K562 (cell line): ENCODE measurements around the gene SULT1A3. TPM values are rescaled to one million over a fixed set of nuclear protein-coding genes. Genes with fewer than 3 reads are reported as not detected.

Experiments used
- ATAC-seq: fragments of 200-7000 bp; cut with Tn5 transposase; 3 replicates; pipeline ENCODE4 v1.9.1; 2020; ENCODE audit warnings: moderate library complexity
- BruUV-seq: library from RNA; stranded (reverse); fragments of 400-500 nt; replicated peaks from 2 replicates; lab custom pipeline; 2021; lab: Mats Ljungman, UMichigan
- CTCF ChIA-PET: fragments of 300-600 bp; formaldehyde crosslinking; extraction: SDS; loops from one replicate; lab custom pipeline; 2021; ENCODE audit warnings: low intra/inter-chr PET ratio; lab: Yijun Ruan, JAX
- POLR2A ChIA-PET: fragments of 300-600, 350-650 bp; sonication (Branson Sonifier 250); formaldehyde crosslinking; extraction: SDS; loops from one replicate; lab custom pipeline; 2021; ENCODE audit warnings: antibody characterized with exemption, inconsistent platforms; lab: Yijun Ruan, JAX
- DNase-seq, 4 experiments: peaks; one replicate each; pipeline versions ENCODE4 v3.0.0 to v3.0.0-alpha.2; 2011 to 2018; ENCODE audit warnings: low spot score in 3 of 4, mixed read lengths in 3 of 4; ENCODE audit errors: extremely low read depth in 1 of 4
- FAIRE-seq: peaks from 2 replicates; lab custom pipeline; 2011; peaks lifted over from hg19 to GRCh38; lab: Jason Lieb, UNC
- H2AFZ ChIP-seq: 2 replicates; pipeline ENCODE4 v1.6.0; 2011; ENCODE audit warnings: low read depth, low read length, control low read depth, inconsistent platforms
- H3K27ac ChIP-seq: fragments of 200-600 bp; 3 replicates; pipeline ENCODE4 v1.8.0; 2011; ENCODE audit warnings: low read depth, mild to moderate bottlenecking, control low read depth, inconsistent platforms, low read length, moderate library complexity, mixed read lengths; ENCODE audit errors: extremely low read depth
- H3K27me3 ChIP-seq, 2 experiments: fragments of 300-600 bp in 1 of 2; 2 replicates in 1 of 2; 3 replicates in 1 of 2; pipeline versions ENCODE4 v1.6.0 to v1.8.0; 2011; ENCODE audit warnings: inconsistent platforms in 2 of 2, low read length in 2 of 2, mild to moderate bottlenecking in 1 of 2, mixed read lengths in 1 of 2, moderate library complexity in 1 of 2; ENCODE audit not compliant: control insufficient read depth in 2 of 2, insufficient read depth in 2 of 2
- H3K36me3 ChIP-seq: fragments of 300-600 bp; 3 replicates; pipeline ENCODE4 v1.8.0; 2011; ENCODE audit warnings: mild to moderate bottlenecking, low read length, inconsistent platforms; ENCODE audit not compliant: control insufficient read depth, insufficient read depth
- H3K4me1 ChIP-seq, 2 experiments: fragments of 200-600 bp in 1 of 2; replicated peaks in 1 of 2; 2 replicates in 1 of 2; 3 replicates in 1 of 2; pipeline versions ENCODE4 v1.5.1 to v1.8.0; 2011; ENCODE audit warnings: inconsistent platforms in 2 of 2, low read length in 2 of 2, mild to moderate bottlenecking in 1 of 2, mixed read lengths in 1 of 2, moderate library complexity in 1 of 2; ENCODE audit not compliant: control insufficient read depth in 2 of 2, insufficient read depth in 2 of 2
- H3K4me2 ChIP-seq: 2 replicates; pipeline ENCODE4 v1.6.1; 2011; ENCODE audit warnings: low read length, control low read depth, inconsistent platforms, mixed read lengths; ENCODE audit not compliant: insufficient read depth
- H3K4me3 ChIP-seq: fragments of 200-600 bp; sonication (generic), shearing (Covaris generic); 2 replicates; pipeline ENCODE4 v1.5.1; 2016; ENCODE audit warnings: control low read depth, inconsistent platforms
- H3K79me2 ChIP-seq: fragments of 200-600 bp; 3 replicates; pipeline ENCODE4 v1.8.0; 2011; ENCODE audit warnings: low read length, inconsistent platforms; ENCODE audit not compliant: control insufficient read depth, insufficient read depth
- H3K9ac ChIP-seq, 2 experiments: 2 replicates each; pipeline versions ENCODE4 v1.6.0 to v1.6.1; 2011; ENCODE audit warnings: low read depth in 2 of 2, low read length in 2 of 2, control low read depth in 1 of 2, inconsistent platforms in 1 of 2, mild to moderate bottlenecking in 1 of 2, mixed read lengths in 1 of 2; ENCODE audit not compliant: insufficient read depth in 1 of 2
- H3K9me1 ChIP-seq: one replicate; pipeline ENCODE4 v1.6.0; 2011; ENCODE audit warnings: inconsistent platforms, mild to moderate bottlenecking, low read length, moderate library complexity; ENCODE audit not compliant: control insufficient read depth, insufficient read depth
- H3K9me3 ChIP-seq: replicated peaks from 2 replicates; pipeline ENCODE4 v1.5.1; 2011; ENCODE audit warnings: low read depth, low read length, inconsistent platforms; ENCODE audit not compliant: control insufficient read depth, insufficient read depth
- H4K20me1 ChIP-seq: replicated peaks from 2 replicates; pipeline ENCODE4 v1.6.1; 2011; ENCODE audit warnings: low read length, inconsistent platforms, mixed read lengths; ENCODE audit not compliant: control insufficient read depth, insufficient read depth
- ATF1 ChIP-seq, 2 experiments: fragments of 450-650 bp in 1 of 2; IDR thresholded peaks; 2 replicates each; pipeline ENCODE4 v1.6.1; 2016; ENCODE audit warnings: missing compliant biosample characterization in 1 of 2, missing genetic modification characterization in 1 of 2
- CBX1 ChIP-seq: sonication (generic); IDR thresholded peaks from 2 replicates; pipeline ENCODE4 v1.6.1; 2016; ENCODE audit warnings: antibody characterized with exemption, low read depth, mild to moderate bottlenecking
- CXXC5 ChIP-seq: fragments of 250-450 bp; sonication (Bioruptor Pico); IDR thresholded peaks from 2 replicates; pipeline ENCODE4 v1.8.0; 2022; ENCODE audit warnings: inconsistent platforms, mild to moderate bottlenecking, moderate library complexity
- ERF ChIP-seq: fragments of 450-650 bp; formaldehyde crosslinking; IDR thresholded peaks from 2 replicates; pipeline ENCODE4 v1.4.0; 2020; ENCODE audit warnings: mild to moderate bottlenecking, mixed read lengths
- FIP1L1 ChIP-seq: fragments of 200-400 bp; formaldehyde crosslinking; IDR thresholded peaks from 2 replicates; pipeline ENCODE4 v1.6.1; 2018; ENCODE audit warnings: mild to moderate bottlenecking, low read depth, low read length; ENCODE audit not compliant: poor library complexity, severe bottlenecking
- GMEB1 ChIP-seq: fragments of 250-450 bp; sonication (Bioruptor Pico); IDR thresholded peaks from 2 replicates; pipeline ENCODE4 v1.4.0; 2020; ENCODE audit warnings: mild to moderate bottlenecking
- HDAC3 ChIP-seq: fragments of 450-650 bp; IDR thresholded peaks from 2 replicates; pipeline ENCODE4 v1.6.1; 2018; ENCODE audit warnings: borderline replicate concordance, mild to moderate bottlenecking, moderate library complexity; ENCODE audit not compliant: partially characterized antibody
- IRF1 ChIP-seq: sonication (generic); formaldehyde crosslinking; IDR thresholded peaks from 2 replicates; pipeline ENCODE4 v1.8.0; 2022; ENCODE audit warnings: missing genetic modification reagents, mild to moderate bottlenecking, borderline replicate concordance
- KAT2B ChIP-seq: IDR thresholded peaks from one replicate; pipeline ENCODE4 v1.6.1; 2012; ENCODE audit warnings: low read depth, mild to moderate bottlenecking, control low read depth, inconsistent platforms, low read length, moderate library complexity
- KAT7 ChIP-seq: sonication (generic); formaldehyde crosslinking; IDR thresholded peaks from 2 replicates; pipeline ENCODE4 v1.8.0; 2022; ENCODE audit warnings: missing genetic modification reagents, mild to moderate bottlenecking, borderline replicate concordance
- KDM5B ChIP-seq: fragments of 200-600 bp; sonication (generic); IDR thresholded peaks from 2 replicates; pipeline ENCODE4 v1.6.1; 2012; ENCODE audit warnings: low read depth, mild to moderate bottlenecking, moderate library complexity, low read length, control low read depth, inconsistent platforms; ENCODE audit not compliant: insufficient replicate concordance
- MLX ChIP-seq, 2 experiments: fragments of 450-650 bp in 1 of 2; sonication (generic) in 1 of 2; formaldehyde crosslinking; conservative IDR thresholded peaks; 2 replicates each; pipeline versions ENCODE4 v1.4.0 to v1.8.1; 2020 to 2022; ENCODE audit warnings: mild to moderate bottlenecking in 1 of 2, missing genetic modification reagents in 1 of 2
- NELFE ChIP-seq: IDR thresholded peaks from 2 replicates; pipeline ENCODE4 v1.6.1; 2011; ENCODE audit warnings: mild to moderate bottlenecking; ENCODE audit not compliant: insufficient read depth, insufficient read length
- RBFOX2 ChIP-seq: fragments of 200-400 bp; formaldehyde crosslinking; IDR thresholded peaks from 2 replicates; pipeline ENCODE4 v1.6.1; 2017; ENCODE audit warnings: low read depth, mild to moderate bottlenecking, low read length, moderate library complexity
- SMAD4 ChIP-seq: fragments of 250-450 bp; sonication (Bioruptor Pico); conservative IDR thresholded peaks from 2 replicates; pipeline ENCODE4 v1.8.0; 2021; ENCODE audit warnings: inconsistent platforms, mild to moderate bottlenecking, moderate library complexity
- SRF ChIP-seq, 2 experiments: fragments of 250-450, 450-650 bp in 1 of 2; sonication (Bioruptor Pico) in 1 of 2; sonication (generic) in 1 of 2; formaldehyde crosslinking; IDR thresholded peaks; 2 replicates each; pipeline versions ENCODE4 v1.5.0 to v1.5.1; 2020 to 2022; ENCODE audit warnings: mild to moderate bottlenecking in 1 of 2, missing genetic modification reagents in 1 of 2
- TRIM28 ChIP-seq: fragments of 450-650 bp; IDR thresholded peaks from 2 replicates; pipeline ENCODE4 v1.6.1; 2017
- ZKSCAN1 ChIP-seq: fragments of 150-350 bp; IDR thresholded peaks from 2 replicates; pipeline ENCODE4 v1.6.1; 2016; ENCODE audit warnings: low read depth, low read length
- ZNF224 ChIP-seq: sonication (generic); formaldehyde crosslinking; IDR thresholded peaks from 2 replicates; pipeline ENCODE4 v1.8.0; 2022; ENCODE audit warnings: mild to moderate bottlenecking, missing genetic modification reagents
- WGBS: fragments of 100-300 bp; shearing (Covaris generic); methylation state at CpG from one replicate; pipeline ENCODE4 v1.1.6; 2016; ENCODE audit warnings: low coverage, mixed read lengths; ENCODE audit not compliant: insufficient coverage; ENCODE audit errors: missing lambda C conversion rate; 5-methylcytosine and 5-hydroxymethylcytosine counted together
- in situ Hi-C: fragments of 300-500 bp; cut with MboI; formaldehyde crosslinking; loops from 4 replicates; pipeline ENCODE4 v1.15.0; 2018; ENCODE audit warnings: inconsistent platforms, mixed read lengths
- intact Hi-C: fragments of 100-400 bp; cut with micrococcal nuclease; formaldehyde crosslinking; loops from 2 replicates; pipeline ENCODE4 v1.14.2; 2022
- polyA plus RNA-seq, 8 experiments: library from polyadenylated mRNA; depleted of rRNA in 4 of 8; stranded (reverse) in 5 of 8; unstranded in 3 of 8; fragments of >200 nt; fragmentation: Nextera tagmentation in 2 of 8; fragmentation: Illumina TruSeq in 1 of 8; extraction: Ambion mirVana in 2 of 8; extraction: Trizol in 1 of 8; gene quantifications; 2 replicates each; pipeline versions ENCODE4 v1.2.1 to v1.2.3, GENCODE V29; 2011 to 2014; ENCODE audit warnings: inconsistent platforms in 1 of 8, missing spikeins in 1 of 8
- total RNA-seq, 7 experiments: library from RNA; depleted of rRNA in 6 of 7; stranded (reverse); fragments of >200 nt in 6 of 7; fragmentation: Illumina TruSeq in 2 of 7; extraction: Trizol in 2 of 7; gene quantifications; 2 replicates each; pipeline versions ENCODE4 v1.2.1 to v1.2.3, GENCODE V29; 2011 to 2021; ENCODE audit warnings: low replicate concordance in 1 of 7

Gene SULT1A3
- total and polyA plus RNA-seq, 9 of the 15 experiments (the other 6 are each of a cell fraction or from before 2014, with no cell fraction given): 2.4 to 18.0 (median 7.3) TPM

- WGBS: 78% methylated on average over 7 of the region's 15 CpGs
- TF ChIP-seq RBFOX2 (0 out of 2 replicates have a peak, but pooled peaks have one; percentile 26), KAT7 (CRISPR knock-in tag) (no peak), ERF (CRISPR knock-in tag) (no peak), GMEB1 (CRISPR knock-in tag) (no peak), NELFE (no peak), ATF1 (CRISPR knock-in tag; IDR thresholded peaks at IDR 0.05) (no peak), ATF1 (tag; IDR thresholded peaks at IDR 0.05) (no peak), ZKSCAN1 (no peak), KDM5B (no peak), IRF1 (CRISPR knock-in tag) (no peak), CBX1 (no peak), SRF (CRISPR knock-in tag; IDR thresholded peaks at IDR 0.05) (peak; percentile 62 to 88; a peak in 3 of 4 replicates), FIP1L1 (no peak), CXXC5 (peak; percentile 30; the same call in 1 of the 2 replicates), HDAC3 (no peak), KAT2B (no peak), TRIM28 (no peak), SMAD4 (CRISPR knock-in tag) (peak; percentile 47; the same call in 1 of the 2 replicates), MLX (CRISPR knock-in tag; conservative IDR thresholded peaks at IDR 0.05) (no peak), ZNF224 (CRISPR knock-in tag) (no peak)
Observed at GRCh38 chr16:30185683-30186421, 13.2 kb upstream of the SULT1A3 start.

More at GRCh38 chr16:30185683-30186421, 13.2 kb upstream of the SULT1A3 start:
- intact Hi-C loops: no loop called here
- Histone ChIP-seq H3K4me2 (no peak overlapping the region), H3K9me3 (no peaks in the 10 kb centered on the region), H3K79me2 (no peaks in the 10 kb centered on the region), H3K36me3 (0 out of 3 replicates have a peak, but pooled peaks cover 3% of the 10 kb centered on the region), H3K27ac (peak overlapping the region; percentile 61; the same call in 2 of the 3 replicates), H3K9me1 (no peaks in the 10 kb centered on the region), H3K9ac (peak overlapping the region in 1 of 2 experiments; percentile 72; a peak in 1 of 4 replicates), H2AFZ (peak overlapping the region; percentile 63), H3K27me3 (no peaks in the 10 kb centered on the region), H3K4me3 (no peak overlapping the region), H4K20me1 (no peaks in the 10 kb centered on the region), H3K4me1 (peaks cover 32 to 58% of the 10 kb centered on the region in 2 experiments)
- peak; percentile 9 for ATAC-seq
- POLR2A ChIA-PET: no interaction called here
- peak in 1 of 4 experiments; percentile 16 for DNase-seq
- no peak for FAIRE-seq
- CTCF ChIA-PET: no interaction called here
- no TSS peak for BruUV-seq
- in situ Hi-C loops: loop anchor here (5.0 kb wide), 1 partner anchor 734 kb away; the partner anchor contains the start of genes BOLA2 and SLX1B
